Gastroesophageal sphincter (tissue), 3 donors: ENCODE results near the gene AGER.

Experiments
- POLR2A ChIP-seq, 2 donors: fragments of 450-650 bp; IDR thresholded peaks; one replicate each; pipeline ENCODE4 v1.6.1; 2017; ENCODE audit warnings: antibody characterized with exemption in 2 of 2, mild to moderate bottlenecking in 2 of 2, moderate library complexity in 1 of 2
- TF ChIP-seq, protein P1 (sequence below), 4 experiments: fragments of 200-600 bp in 2 of 4; fragments of 450-650 bp in 2 of 4; sonication (generic) in 1 of 4; IDR thresholded peaks; one replicate each; pipeline ENCODE4 v1.5.1; 2017 to 2019; ENCODE audit warnings: antibody characterized with exemption in 4 of 4, mild to moderate bottlenecking in 2 of 4, moderate library complexity in 2 of 4

DNA sequence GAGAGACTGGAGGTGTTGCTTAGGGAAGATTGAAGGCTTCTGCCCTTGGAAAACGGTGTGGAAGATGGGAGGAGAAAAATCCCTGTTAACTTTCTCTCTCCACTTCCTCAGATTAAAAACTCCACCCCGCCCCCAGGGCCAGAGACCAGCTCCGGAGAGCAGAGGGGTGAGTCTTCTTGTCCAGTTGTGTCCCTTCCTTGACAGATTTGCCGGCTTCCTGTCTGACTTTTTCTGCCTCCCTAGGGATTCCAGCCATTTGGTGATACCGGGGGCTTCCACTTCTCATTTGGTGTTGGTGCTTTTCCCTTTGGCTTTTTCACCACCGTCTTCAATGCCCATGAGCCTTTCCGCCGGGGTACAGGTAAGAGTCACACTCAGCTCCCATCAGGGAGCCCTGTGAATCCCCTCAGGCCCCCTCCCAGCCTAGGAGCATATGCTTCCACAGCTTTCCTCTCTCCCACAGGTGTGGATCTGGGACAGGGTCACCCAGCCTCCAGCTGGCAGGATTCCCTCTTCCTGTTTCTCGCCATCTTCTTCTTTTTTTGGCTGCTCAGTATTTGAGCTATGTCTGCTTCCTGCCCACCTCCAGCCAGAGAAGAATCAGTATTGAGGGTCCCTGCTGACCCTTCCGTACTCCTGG is 4.2 kb downstream of the AGER start:
- TF ChIP-seq, protein P1, sequence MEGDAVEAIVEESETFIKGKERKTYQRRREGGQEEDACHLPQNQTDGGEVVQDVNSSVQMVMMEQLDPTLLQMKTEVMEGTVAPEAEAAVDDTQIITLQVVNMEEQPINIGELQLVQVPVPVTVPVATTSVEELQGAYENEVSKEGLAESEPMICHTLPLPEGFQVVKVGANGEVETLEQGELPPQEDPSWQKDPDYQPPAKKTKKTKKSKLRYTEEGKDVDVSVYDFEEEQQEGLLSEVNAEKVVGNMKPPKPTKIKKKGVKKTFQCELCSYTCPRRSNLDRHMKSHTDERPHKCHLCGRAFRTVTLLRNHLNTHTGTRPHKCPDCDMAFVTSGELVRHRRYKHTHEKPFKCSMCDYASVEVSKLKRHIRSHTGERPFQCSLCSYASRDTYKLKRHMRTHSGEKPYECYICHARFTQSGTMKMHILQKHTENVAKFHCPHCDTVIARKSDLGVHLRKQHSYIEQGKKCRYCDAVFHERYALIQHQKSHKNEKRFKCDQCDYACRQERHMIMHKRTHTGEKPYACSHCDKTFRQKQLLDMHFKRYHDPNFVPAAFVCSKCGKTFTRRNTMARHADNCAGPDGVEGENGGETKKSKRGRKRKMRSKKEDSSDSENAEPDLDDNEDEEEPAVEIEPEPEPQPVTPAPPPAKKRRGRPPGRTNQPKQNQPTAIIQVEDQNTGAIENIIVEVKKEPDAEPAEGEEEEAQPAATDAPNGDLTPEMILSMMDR (IDR thresholded peaks at IDR 0.05) = no peak
- TF ChIP-seq POLR2A (IDR thresholded peaks at IDR 0.05) = no peak
